Gastrocnemius medialis (tissue), 4 donors: ENCODE measurements around the gene CELSR1. TPM values are rescaled to one million over a fixed set of nuclear protein-coding genes. Genes with fewer than 3 reads are reported as not detected.

Experiments used
- ATAC-seq, 2 donors: fragments of 150-250 bp; one replicate each; pipeline ENCODE4 v1.9.1; 2016
- DNase-seq, 2 donors: peaks; one replicate each; pipeline ENCODE4 v3.0.0-alpha.2; 2019
- H3K27ac ChIP-seq, 4 donors: fragments of 200-600 bp; sonication (generic); 1 replicate in 1 of 4; 2 replicates in 3 of 4; pipeline ENCODE4 v1.5.1; 2016 to 2018; ENCODE audit warnings: mild to moderate bottlenecking in 2 of 4, moderate library complexity in 1 of 4
- H3K27me3 ChIP-seq, 3 donors: fragments of 200-600 bp; sonication (generic) in 2 of 3; 1 replicate in 1 of 3; 2 replicates in 2 of 3; pipeline versions ENCODE4 v1.5.1 to v1.6.0; 2016 to 2019; ENCODE audit warnings: mild to moderate bottlenecking in 1 of 3, moderate library complexity in 1 of 3
- H3K36me3 ChIP-seq, 2 donors: fragments of 200-600 bp; sonication (generic) in 1 of 2; one replicate each; pipeline ENCODE4 v1.5.1; 2017 to 2018
- H3K4me1 ChIP-seq, 2 donors: fragments of 200-600 bp; sonication (generic) in 1 of 2; one replicate each; pipeline ENCODE4 v1.5.1; 2016 to 2017; ENCODE audit warnings: mild to moderate bottlenecking in 2 of 2
- H3K4me3 ChIP-seq, 4 donors: fragments of 200-600 bp; sonication (generic) in 3 of 4; 1 replicate in 1 of 4; 2 replicates in 3 of 4; pipeline ENCODE4 v1.5.1; 2016 to 2019; ENCODE audit warnings: mild to moderate bottlenecking in 2 of 4
- H3K9me3 ChIP-seq, 3 donors: fragments of 200-600 bp; sonication (generic) in 2 of 3; 1 replicate in 1 of 3; 2 replicates in 2 of 3; pipeline ENCODE4 v1.5.1; 2016 to 2019
- CTCF ChIP-seq, 5 experiments: fragments of 450-650 bp in 3 of 5; fragments of 200-600 bp in 2 of 5; sonication (generic) in 2 of 5; IDR thresholded peaks in 4 of 5; conservative IDR thresholded peaks in 1 of 5; 1 replicate in 4 of 5; 2 replicates in 1 of 5; pipeline ENCODE4 v1.5.1; 2016 to 2019; ENCODE audit warnings: antibody characterized with exemption in 5 of 5, mild to moderate bottlenecking in 3 of 5, moderate library complexity in 3 of 5
- POLR2A ChIP-seq, 2 donors: fragments of 450-650 bp; IDR thresholded peaks; one replicate each; pipeline ENCODE4 v1.6.1; 2017; ENCODE audit warnings: antibody characterized with exemption in 2 of 2, mild to moderate bottlenecking in 2 of 2, moderate library complexity in 2 of 2
- in situ Hi-C, 4 donors: fragments of 200-750 bp; cut with MboI; loops; one replicate each; pipeline versions ENCODE4 v1.15.0 to v1.8.0; 2017; ENCODE audit warnings: low sequenced_read_pairs in 4 of 4
- intact Hi-C: fragments of 100-400 bp; cut with DNase I; formaldehyde crosslinking; loops from one replicate; pipeline ENCODE4 v1.15.1; 2023; ENCODE audit warnings: low total_unique reads
- total RNA-seq, 4 donors: library from RNA; depleted of rRNA; stranded (reverse); fragments of >200 nt; gene quantifications; one replicate each; pipeline versions ENCODE4 v1.1.0 to v1.2.3, GENCODE V29; 2016

CELSR1 gene
- total RNA-seq, 4 donors from 2014 or later = 0.10 to 1.5 (median 0.87) TPM

DNA sequence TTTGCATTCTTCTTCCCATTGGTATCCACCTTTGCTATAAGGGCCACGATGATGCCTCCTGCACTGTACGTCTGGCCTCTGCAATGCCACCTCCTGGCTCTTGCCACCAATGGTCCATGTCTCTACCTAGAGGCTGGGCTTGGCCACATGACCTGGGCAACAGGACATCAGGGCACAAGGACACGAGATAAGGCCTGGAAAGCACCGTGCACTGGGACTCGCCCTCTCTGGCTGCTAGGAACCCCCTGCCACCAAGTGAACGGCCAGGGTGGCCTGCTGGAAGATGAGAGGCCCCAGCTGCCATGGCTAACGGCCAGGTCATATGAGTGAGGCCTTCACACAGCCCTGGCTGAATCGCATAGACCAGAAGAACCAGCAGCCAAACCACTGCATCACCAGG is 114.5 kb downstream of the CELSR1 start:
- H3K27ac ChIP-seq = no peak overlapping the region
- H3K36me3 ChIP-seq = no peaks in the 10 kb centered on the region
- H3K9me3 ChIP-seq = no peaks in the 10 kb centered on the region
- ATAC-seq = no peak
- TF ChIP-seq CTCF (IDR thresholded peaks at IDR 0.05 in 4 of 5, conservative IDR thresholded peaks at IDR 0.05 in 1 of 5) (no peak), POLR2A (IDR thresholded peaks at IDR 0.05) (no peak)
- in situ Hi-C loops (no loop called here), intact Hi-C loops (no loop called here)
- H3K4me3 ChIP-seq = no peak overlapping the region
- peaks cover 0 to 4% (median 0%) of the 10 kb centered on the region in 3 donors for H3K27me3 ChIP-seq
- DNase-seq = no peak
- H3K4me1 ChIP-seq = peaks cover 0 to 4% of the 10 kb centered on the region in 2 donors

GRCh38 chr22:46421267-46421666 is 116.2 kb downstream of the CELSR1 start:
- ATAC-seq = no peak
- Histone ChIP-seq H3K4me1 (peaks cover 0 to 4% of the 10 kb centered on the region in 2 donors), H3K27ac (no peak overlapping the region), H3K4me3 (no peak overlapping the region), H3K36me3 (no peaks in the 10 kb centered on the region), H3K27me3 (peaks cover 0 to 7% (median 7%) of the 10 kb centered on the region in 3 donors), H3K9me3 (no peaks in the 10 kb centered on the region)
- intact Hi-C loops (no loop called here), in situ Hi-C loops (no loop called here)
- TF ChIP-seq POLR2A (IDR thresholded peaks at IDR 0.05) (no peak), CTCF (IDR thresholded peaks at IDR 0.05 in 4 of 5, conservative IDR thresholded peaks at IDR 0.05 in 1 of 5) (no peak)
- no peak for DNase-seq

DNA sequence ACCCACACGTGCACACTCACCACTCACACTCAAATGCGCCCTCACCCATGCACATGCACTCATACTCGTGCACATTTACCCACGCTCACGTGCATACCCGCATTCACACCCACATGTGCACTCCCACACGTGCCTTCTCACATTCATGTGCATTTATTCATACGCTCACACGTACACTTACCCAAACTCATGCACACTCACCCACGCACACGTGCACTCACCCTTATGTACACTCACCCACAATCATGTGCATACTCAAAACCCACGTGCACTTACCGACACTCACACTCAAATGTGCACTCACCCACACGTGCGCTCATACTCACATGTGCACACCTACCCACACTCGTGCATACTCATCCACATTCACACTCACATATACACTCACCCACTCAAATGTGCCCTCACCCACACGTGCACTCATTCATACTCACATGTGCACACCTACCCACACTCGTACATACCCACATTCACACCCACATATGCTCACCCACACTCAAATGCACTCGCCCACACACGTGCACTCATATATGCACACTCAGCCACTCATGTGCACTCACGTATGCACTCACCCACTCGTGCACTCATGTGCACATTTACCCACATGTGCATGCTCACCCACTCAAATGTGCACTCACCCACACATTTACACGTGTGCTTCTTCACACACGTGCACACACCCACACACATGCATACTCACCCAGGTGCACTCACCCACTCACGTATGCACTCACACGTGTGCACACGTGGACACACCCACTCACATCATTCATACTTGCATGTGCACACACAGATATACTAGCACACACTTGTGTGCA is 117.5 kb downstream of the CELSR1 start:
- H3K4me1 ChIP-seq = peaks cover 0 to 4% of the 10 kb centered on the region in 2 donors
- TF ChIP-seq POLR2A (IDR thresholded peaks at IDR 0.05) (no peak), CTCF (IDR thresholded peaks at IDR 0.05 in 4 of 5, conservative IDR thresholded peaks at IDR 0.05 in 1 of 5) (no peak)
- H3K36me3 ChIP-seq = no peaks in the 10 kb centered on the region
- H3K27me3 ChIP-seq = peaks cover 4 to 7% (median 7%) of the 10 kb centered on the region in 3 donors
- DNase-seq (no peak), ATAC-seq (no peak)
- no peak overlapping the region for H3K27ac ChIP-seq
- intact Hi-C loops (no loop called here), in situ Hi-C loops (no loop called here)
- no peak overlapping the region for H3K4me3 ChIP-seq
- H3K9me3 ChIP-seq = no peaks in the 10 kb centered on the region

GRCh38 chr22:46418827-46419226 is 118.6 kb downstream of the CELSR1 start:
- H3K4me1 ChIP-seq = peaks cover 0 to 4% of the 10 kb centered on the region in 2 donors
- H3K36me3 ChIP-seq = no peaks in the 10 kb centered on the region
- H3K27ac ChIP-seq = no peak overlapping the region
- no peak overlapping the region for H3K4me3 ChIP-seq
- DNase-seq = no peak
- H3K27me3 ChIP-seq = peaks cover 4 to 10% (median 7%) of the 10 kb centered on the region in 3 donors
- no peak for ATAC-seq
- intact Hi-C loops = no loop called here
- in situ Hi-C loops = no loop called here
- H3K9me3 ChIP-seq = no peaks in the 10 kb centered on the region
- TF ChIP-seq POLR2A (IDR thresholded peaks at IDR 0.05) (no peak), CTCF (IDR thresholded peaks at IDR 0.05 in 4 of 5, conservative IDR thresholded peaks at IDR 0.05 in 1 of 5) (no peak)
